Heart right ventricle (tissue), 16 donors: Measurements from ENCODE around the gene GPRIN2. TPM values are rescaled to one million over a fixed set of nuclear protein-coding genes. Genes with fewer than 3 reads are reported as not detected.
"Not testable (repeated sequence)": the region's sequence is repeated elsewhere in the genome, so short reads cannot be mapped to it uniquely, and the experiment has no call there.

Experiments used
- ATAC-seq, 8 donors: fragments of 200-7000 bp; cut with Tn5 transposase; one replicate each; pipeline ENCODE4 v1.9.1; 2020; ENCODE audit warnings: mild to moderate bottlenecking in 8 of 8, moderate library complexity in 8 of 8, moderate number of reproducible peaks in 1 of 8
- DNase-seq, 2 donors: peaks; one replicate each; pipeline ENCODE4 v3.0.0-alpha.2; 2020
- H3K27ac ChIP-seq, 10 donors: fragments of 200-600 bp; sonication (generic) in 2 of 10; one replicate each; pipeline versions ENCODE4 v1.5.0 to v1.8.0; 2020 to 2022; ENCODE audit warnings: mild to moderate bottlenecking in 3 of 10
- H3K27me3 ChIP-seq, 7 donors: fragments of 200-600 bp; one replicate each; pipeline ENCODE4 v1.8.0; 2021 to 2022; ENCODE audit warnings: mild to moderate bottlenecking in 2 of 7
- H3K36me3 ChIP-seq, 9 donors: fragments of 200-600 bp; sonication (generic) in 1 of 9; one replicate each; pipeline versions ENCODE4 v1.5.0 to v1.8.0; 2020 to 2022; ENCODE audit warnings: mild to moderate bottlenecking in 2 of 9
- H3K4me1 ChIP-seq, 9 donors: fragments of 200-600 bp; sonication (generic) in 1 of 9; one replicate each; pipeline versions ENCODE4 v1.5.0 to v1.8.0; 2020 to 2022; ENCODE audit warnings: mild to moderate bottlenecking in 4 of 9
- H3K4me3 ChIP-seq, 10 donors: fragments of 200-600 bp; sonication (generic) in 2 of 10; one replicate each; pipeline versions ENCODE4 v1.5.0 to v1.8.0; 2020 to 2022; ENCODE audit warnings: mild to moderate bottlenecking in 7 of 10, moderate library complexity in 2 of 10
- H3K9me3 ChIP-seq, 11 donors: fragments of 200-600 bp in 10 of 11; sonication (generic) in 2 of 11; one replicate each; pipeline versions ENCODE4 v1.5.0 to v1.8.0; 2013 to 2022; ENCODE audit warnings: mild to moderate bottlenecking in 2 of 11, control low read depth in 1 of 11, moderate library complexity in 1 of 11
- WGBS, 2 donors: extraction: QIAGEN DNeasy Blood & Tissue Kit; methylation state at CpG; one replicate each; pipeline ENCODE4 v1.1.7; 2013; ENCODE audit warnings: inconsistent platforms in 1 of 2; 5-methylcytosine and 5-hydroxymethylcytosine counted together
- intact Hi-C, 10 donors: fragments of 100-400 bp; cut with DNase I; formaldehyde crosslinking; loops; one replicate each; pipeline versions ENCODE4 v1.11.1 to v1.14.2; 2022
- polyA plus RNA-seq, 2 donors: library from polyadenylated mRNA; stranded (reverse); fragments of 200-250 nt; gene quantifications; one replicate each; pipeline ENCODE4 v1.2.3, GENCODE V29; 2013
- total RNA-seq, 10 donors: library from RNA; stranded (reverse); fragmentation: NEBNext Ultra II Directional in 3 of 10; extraction: Animal tissue kit (Norgen Biotek cat#: 25700) in 3 of 10; gene quantifications; one replicate each; pipeline versions ENCODE4 v1.2.1 to v1.2.4, GENCODE V29; 2021 to 2023
- TF ChIP-seq, protein P1 (sequence below), 9 donors: fragments of 200-600 bp; sonication (generic) in 2 of 9; IDR thresholded peaks; one replicate each; pipeline versions ENCODE4 v1.5.0 to v1.8.0; 2021 to 2022; ENCODE audit warnings: antibody characterized with exemption in 9 of 9, mild to moderate bottlenecking in 5 of 9, moderate library complexity in 1 of 9
- donor health status: Arrhythmogenic right ventricular cardiomyopathy.
- donor health status: ischemic (EF 13 %, LVEDD 7.1; RV severe dilation, severe dysfunction).
- donor health status: healthy with polysubstance abuse.
- donor health status: DM: no; HTN: yes; CAD: no.
- donor health status: DM: no; HTN: no; CAD: no.
- donor health status: ischemic (EF 25% LVEDD 6.9; RV normal size, moderate dysfunction).
- donor health status: ischemic (EF 25% LVEDD 5.7; RV mildly dilated, moderate dysfunction).
- donor health status: healthy.
- donor health status: DM: yes; HTN: yes; CAD: no.
- donor health status: Ischemic cardiomyopathy.
- donor health status: ischemic (EF 35%, LVEDD 5.7; RV mildly dilated, moderate dysfunction).
- donor health status: nonischemic (EF 11% LVEDD 7.7; RV severe dilation, severe dysfunction).
- donor health status: DM: yes; HTN: yes; CAD: no.
- donor health status: PGD.
- donor health status: ischemic (EF 29% LVEDD 5.4; RV normal size, mild dysfunction).
- donor health status: nonischemic (EF 23%, LVEDD 6.1; RV moderate dilation, normal function).

The GPRIN2 gene
- total and polyA plus RNA-seq, 12 donors, result 0.13 TPM; not detected in 11

DNA sequence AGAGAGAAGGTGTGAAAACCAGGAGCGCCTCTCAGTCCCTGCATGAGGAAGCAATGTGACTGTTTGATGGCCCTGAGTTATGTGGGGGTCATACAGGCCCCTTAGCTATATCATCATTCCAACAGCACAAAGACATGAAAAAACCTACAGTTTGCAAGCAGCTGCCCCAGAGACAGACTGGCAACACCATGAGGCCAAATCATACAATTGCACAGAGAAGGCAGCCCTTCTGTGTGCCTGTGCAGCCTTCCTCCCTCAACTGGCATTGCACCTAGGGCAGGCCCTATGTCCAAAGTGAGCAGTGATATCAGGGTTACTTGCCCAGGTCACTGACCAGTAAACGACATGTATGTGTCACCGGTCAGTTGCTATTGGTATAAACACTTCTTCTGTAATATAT lies 41.6 kb downstream of the GPRIN2 start:
- no peaks in the 10 kb centered on the region for H3K36me3 ChIP-seq
- TF ChIP-seq, protein P1, sequence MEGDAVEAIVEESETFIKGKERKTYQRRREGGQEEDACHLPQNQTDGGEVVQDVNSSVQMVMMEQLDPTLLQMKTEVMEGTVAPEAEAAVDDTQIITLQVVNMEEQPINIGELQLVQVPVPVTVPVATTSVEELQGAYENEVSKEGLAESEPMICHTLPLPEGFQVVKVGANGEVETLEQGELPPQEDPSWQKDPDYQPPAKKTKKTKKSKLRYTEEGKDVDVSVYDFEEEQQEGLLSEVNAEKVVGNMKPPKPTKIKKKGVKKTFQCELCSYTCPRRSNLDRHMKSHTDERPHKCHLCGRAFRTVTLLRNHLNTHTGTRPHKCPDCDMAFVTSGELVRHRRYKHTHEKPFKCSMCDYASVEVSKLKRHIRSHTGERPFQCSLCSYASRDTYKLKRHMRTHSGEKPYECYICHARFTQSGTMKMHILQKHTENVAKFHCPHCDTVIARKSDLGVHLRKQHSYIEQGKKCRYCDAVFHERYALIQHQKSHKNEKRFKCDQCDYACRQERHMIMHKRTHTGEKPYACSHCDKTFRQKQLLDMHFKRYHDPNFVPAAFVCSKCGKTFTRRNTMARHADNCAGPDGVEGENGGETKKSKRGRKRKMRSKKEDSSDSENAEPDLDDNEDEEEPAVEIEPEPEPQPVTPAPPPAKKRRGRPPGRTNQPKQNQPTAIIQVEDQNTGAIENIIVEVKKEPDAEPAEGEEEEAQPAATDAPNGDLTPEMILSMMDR (IDR thresholded peaks at IDR 0.05), result no peak
- H3K4me3 ChIP-seq, result no peak overlapping the region
- H3K27me3 ChIP-seq, result peaks cover 0 to 34% (median 18%) of the 10 kb centered on the region in 7 donors
- WGBS, 2 donors, result 78 to 81% methylated on average over 3 of the region's 3 CpGs
- no peak for ATAC-seq
- H3K27ac ChIP-seq, result no peak overlapping the region
- intact Hi-C loops, result no loop called here
- no peaks in the 10 kb centered on the region for H3K4me1 ChIP-seq
- no peak for DNase-seq
- no peaks in the 10 kb centered on the region for H3K9me3 ChIP-seq

DNA sequence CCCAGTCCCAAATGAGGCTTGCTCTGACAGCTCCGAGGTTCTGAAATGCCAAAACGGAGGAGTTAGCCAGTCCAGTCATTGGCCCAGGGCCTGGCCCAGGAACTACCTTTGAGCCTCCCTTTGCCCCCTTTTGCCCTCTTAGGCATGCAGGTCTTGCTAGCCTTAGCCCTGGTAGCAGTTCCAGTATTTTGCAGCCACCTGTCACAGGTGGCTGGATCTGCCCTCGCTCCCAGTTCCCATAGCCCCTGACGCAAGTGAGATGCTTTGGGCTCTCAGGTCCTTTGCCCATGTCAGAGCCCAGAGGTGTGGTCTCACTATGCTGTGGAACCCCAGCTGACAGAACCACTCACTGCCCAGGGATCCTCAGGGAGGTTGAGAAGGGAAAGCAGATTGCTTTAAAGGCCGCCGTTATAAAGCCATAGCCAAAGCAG lies 42.0 kb downstream of the GPRIN2 start:
- no peaks in the 10 kb centered on the region for H3K4me1 ChIP-seq
- H3K27me3 ChIP-seq, result peaks cover 0 to 34% (median 18%) of the 10 kb centered on the region in 7 donors
- no peak for DNase-seq
- H3K27ac ChIP-seq, result no peak overlapping the region
- 77 to 82% methylated on average over 6 of the region's 6 CpGs for WGBS, 2 donors
- H3K4me3 ChIP-seq, result no peak overlapping the region
- intact Hi-C loops, result no loop called here
- TF ChIP-seq, protein P1 (IDR thresholded peaks at IDR 0.05), result no peak
- no peak for ATAC-seq
- H3K9me3 ChIP-seq, result no peaks in the 10 kb centered on the region
- no peaks in the 10 kb centered on the region for H3K36me3 ChIP-seq

GRCh38 chr10:46513333-46513732 lies 43.1 kb downstream of the GPRIN2 start:
- H3K27ac ChIP-seq, DNase-seq, H3K36me3 ChIP-seq, H3K4me3 ChIP-seq, H3K4me1 ChIP-seq, H3K9me3 ChIP-seq, ATAC-seq, intact Hi-C loops: not testable (repeated sequence)
- peaks cover 0 to 34% (median 18%) of the 10 kb centered on the region in 7 donors for H3K27me3 ChIP-seq
- no CpG with 5 or more reads among the region's 8 CpGs for whole genome bisulfite sequencing, 2 donors

GRCh38 chr10:46512725-46513124 lies 43.7 kb downstream of the GPRIN2 start:
- 95 to 100% methylated on average over 3 of the region's 7 CpGs for WGBS, 2 donors
- H3K9me3 ChIP-seq, ATAC-seq, DNase-seq, H3K36me3 ChIP-seq, H3K4me1 ChIP-seq, intact Hi-C loops, H3K27ac ChIP-seq, H3K4me3 ChIP-seq: not testable (repeated sequence)
- H3K27me3 ChIP-seq, result peaks cover 0 to 34% (median 18%) of the 10 kb centered on the region in 7 donors

- ATAC-seq, H3K27ac ChIP-seq, DNase-seq, H3K36me3 ChIP-seq, intact Hi-C loops, H3K4me3 ChIP-seq, H3K9me3 ChIP-seq, H3K4me1 ChIP-seq: not testable (repeated sequence)
- no CpG with 5 or more reads among the region's 5 CpGs for WGBS, 2 donors
- peaks cover 0 to 26% (median 18%) of the 10 kb centered on the region in 7 donors for H3K27me3 ChIP-seq
Observed at GRCh38 chr10:46512002-46512401, 44.5 kb downstream of the GPRIN2 start.

Other genes starting within 250 kb of the GPRIN2 start
- gene ANXA8L1, start 180.9 kb downstream of the GPRIN2 start, total RNA-seq, result 1 to 10 TPM in 3 of 10 donors, under 1 TPM in 1, not detected in 6; 0.31 to 1.7 (median 1.5) TPM
- under 1 TPM; 0.04 to 0.22 TPM for gene ANXA8L1, start 180.9 kb downstream of the GPRIN2 start, polyA plus RNA-seq
- not detected for gene NPY4R, start 90.7 kb downstream of the GPRIN2 start, total RNA-seq
- not detected for gene NPY4R, start 90.7 kb downstream of the GPRIN2 start, polyA plus RNA-seq
- 1 to 10 TPM; 1.3 to 4.1 (median 2.9) TPM for gene SYT15, start 22.5 kb upstream of the GPRIN2 start, total RNA-seq
- gene SYT15, start 22.5 kb upstream of the GPRIN2 start, polyA plus RNA-seq, result 1 to 10 TPM in 1 of 2 donors, under 1 TPM in 1; 0.87 to 3.7 TPM